Progenitor cell of endocrine pancreas (in vitro differentiated cells): ENCODE data around the gene GRWD1. TPM values are rescaled to one million over a fixed set of nuclear protein-coding genes. Genes with fewer than 3 reads are reported as not detected.

Experiments
- DNase-seq: peaks from one replicate; pipeline ENCODE4 v3.0.0; 2021; ENCODE audit warnings: low spot score; ENCODE audit not compliant: unreplicated experiment
- H3K27ac Mint-ChIP-seq: 2 replicates; pipeline ENCODE4 v1.8.0; 2021; ENCODE audit warnings: mild to moderate bottlenecking, moderate library complexity, mixed read lengths
- H3K27me3 Mint-ChIP-seq: 2 replicates; pipeline ENCODE4 v1.8.0; 2021; ENCODE audit warnings: mixed read lengths
- H3K36me3 Mint-ChIP-seq: 2 replicates; pipeline ENCODE4 v1.8.0; 2022; ENCODE audit warnings: mixed read lengths; ENCODE audit not compliant: insufficient read depth
- H3K4me1 Mint-ChIP-seq: 2 replicates; pipeline ENCODE4 v1.8.0; 2021; ENCODE audit warnings: low read depth, mixed read lengths
- H3K4me3 Mint-ChIP-seq: 2 replicates; pipeline ENCODE4 v1.8.0; 2021; ENCODE audit warnings: low read depth, mild to moderate bottlenecking, moderate library complexity, mixed read lengths
- H3K9me3 Mint-ChIP-seq: 2 replicates; pipeline ENCODE4 v1.8.0; 2021; ENCODE audit warnings: low read depth, mixed read lengths
- total RNA-seq: library from RNA; stranded (reverse); gene quantifications from 2 replicates; pipeline ENCODE4 v1.2.1, GENCODE V29; 2021
- TF ChIP-seq, protein P1 (sequence below): fragments of 200-600 bp; sonication (generic); IDR thresholded peaks from one replicate; pipeline ENCODE4 v1.5.0; 2021; ENCODE audit warnings: antibody characterized with exemption, mild to moderate bottlenecking; ENCODE audit not compliant: unreplicated experiment

The GRWD1 gene
- total RNA-seq, 1 donor from 2014 or later, result 35.9 TPM

DNA sequence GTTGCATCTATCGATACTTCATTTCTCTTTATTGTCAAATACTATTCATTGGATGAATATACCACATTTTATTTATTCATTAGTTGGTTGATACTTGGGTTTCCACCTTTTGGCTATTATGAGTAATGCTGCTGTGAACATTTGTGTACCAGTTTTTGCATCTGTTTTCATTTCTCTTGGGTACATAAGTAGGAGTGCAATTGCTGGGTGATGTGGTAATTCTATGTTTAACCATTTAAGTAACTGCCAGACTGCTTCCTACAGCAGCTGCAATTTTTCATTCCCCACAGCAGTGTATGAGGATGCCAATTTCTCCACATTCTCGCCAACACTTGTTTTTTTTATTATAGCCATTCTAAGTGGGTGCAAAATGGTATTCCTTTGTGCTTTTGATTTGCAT lies 12.2 kb downstream of the GRWD1 start:
- Mint-ChIP-seq H3K9me3 (no peaks in the 10 kb centered on the region), H3K36me3 (peaks cover 9% of the 10 kb centered on the region), H3K27me3 (no peaks in the 10 kb centered on the region), H3K4me3 (no peak overlapping the region), H3K4me1 (no peaks in the 10 kb centered on the region), H3K27ac (no peak overlapping the region)
- TF ChIP-seq, protein P1, sequence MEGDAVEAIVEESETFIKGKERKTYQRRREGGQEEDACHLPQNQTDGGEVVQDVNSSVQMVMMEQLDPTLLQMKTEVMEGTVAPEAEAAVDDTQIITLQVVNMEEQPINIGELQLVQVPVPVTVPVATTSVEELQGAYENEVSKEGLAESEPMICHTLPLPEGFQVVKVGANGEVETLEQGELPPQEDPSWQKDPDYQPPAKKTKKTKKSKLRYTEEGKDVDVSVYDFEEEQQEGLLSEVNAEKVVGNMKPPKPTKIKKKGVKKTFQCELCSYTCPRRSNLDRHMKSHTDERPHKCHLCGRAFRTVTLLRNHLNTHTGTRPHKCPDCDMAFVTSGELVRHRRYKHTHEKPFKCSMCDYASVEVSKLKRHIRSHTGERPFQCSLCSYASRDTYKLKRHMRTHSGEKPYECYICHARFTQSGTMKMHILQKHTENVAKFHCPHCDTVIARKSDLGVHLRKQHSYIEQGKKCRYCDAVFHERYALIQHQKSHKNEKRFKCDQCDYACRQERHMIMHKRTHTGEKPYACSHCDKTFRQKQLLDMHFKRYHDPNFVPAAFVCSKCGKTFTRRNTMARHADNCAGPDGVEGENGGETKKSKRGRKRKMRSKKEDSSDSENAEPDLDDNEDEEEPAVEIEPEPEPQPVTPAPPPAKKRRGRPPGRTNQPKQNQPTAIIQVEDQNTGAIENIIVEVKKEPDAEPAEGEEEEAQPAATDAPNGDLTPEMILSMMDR, result no peak
- DNase-seq, result no peak

GRCh38 chr19:48461651-48461981 lies 15.8 kb downstream of the GRWD1 start:
- peaks cover 6% of the 10 kb centered on the region for H3K36me3 Mint-ChIP-seq
- TF ChIP-seq, protein P1, result no peak
- no peaks in the 10 kb centered on the region for H3K9me3 Mint-ChIP-seq
- no peak overlapping the region for H3K27ac Mint-ChIP-seq
- no peak for DNase-seq
- no peak overlapping the region for H3K4me3 Mint-ChIP-seq
- no peaks in the 10 kb centered on the region for H3K27me3 Mint-ChIP-seq
- H3K4me1 Mint-ChIP-seq, result no peaks in the 10 kb centered on the region

GRCh38 chr19:48461982-48462655 lies 16.3 kb downstream of the GRWD1 start:
- Mint-ChIP-seq H3K27ac (no peak overlapping the region), H3K27me3 (no peaks in the 10 kb centered on the region), H3K9me3 (no peaks in the 10 kb centered on the region), H3K36me3 (peaks cover 6% of the 10 kb centered on the region), H3K4me1 (no peaks in the 10 kb centered on the region), H3K4me3 (no peak overlapping the region)
- TF ChIP-seq, protein P1, result no peak
- DNase-seq, result no peak

- H3K27me3 Mint-ChIP-seq, result no peaks in the 10 kb centered on the region
- H3K4me3 Mint-ChIP-seq, result no peak overlapping the region
- H3K9me3 Mint-ChIP-seq, result no peaks in the 10 kb centered on the region
- TF ChIP-seq, protein P1, result no peak
- peaks cover 3% of the 10 kb centered on the region for H3K4me1 Mint-ChIP-seq
- H3K36me3 Mint-ChIP-seq, result peaks cover 1% of the 10 kb centered on the region
- no peak for DNase-seq
- H3K27ac Mint-ChIP-seq, result no peak overlapping the region
Observed at GRCh38 chr19:48465215-48465614, 19.4 kb downstream of the GRWD1 start.

- H3K4me1 Mint-ChIP-seq, result peaks cover 7% of the 10 kb centered on the region
- peaks cover 9% of the 10 kb centered on the region for H3K36me3 Mint-ChIP-seq
- no peak for DNase-seq
- no peak overlapping the region for H3K27ac Mint-ChIP-seq
- H3K27me3 Mint-ChIP-seq, result no peaks in the 10 kb centered on the region
- no peaks in the 10 kb centered on the region for H3K9me3 Mint-ChIP-seq
- TF ChIP-seq, protein P1, result no peak
- H3K4me3 Mint-ChIP-seq, result no peak overlapping the region
Observed at GRCh38 chr19:48466561-48467325, 21.0 kb downstream of the GRWD1 start.
